Left cardiac atrium (tissue), 4 donors: ENCODE results near the gene C2orf92. TPM values are rescaled to one million over a fixed set of nuclear protein-coding genes. Genes with fewer than 3 reads are reported as not detected.
A peak's percentile ranks its signal among the peaks of the same experiment; 100 is the strongest.
"Not testable (repeated sequence)": the region's sequence is repeated elsewhere in the genome, so short reads cannot be mapped to it uniquely, and the experiment has no call there.

Experiments used
- ATAC-seq, 2 donors: fragments of 200-7000 bp; cut with Tn5 transposase; one replicate each; pipeline ENCODE4 v1.9.1; 2020; ENCODE audit warnings: mild to moderate bottlenecking in 2 of 2, moderate library complexity in 2 of 2
- DNase-seq: peaks from one replicate; pipeline ENCODE4 v3.0.0-alpha.2; 2020
- intact Hi-C, 2 donors: fragments of 100-400 bp; cut with DNase I; formaldehyde crosslinking; loops; one replicate each; pipeline versions ENCODE4 v1.14.1 to v1.15.1; 2022 to 2023
- total RNA-seq, 2 donors: library from RNA; stranded (reverse); fragmentation: NEBNext Ultra II Directional; extraction: Animal tissue kit (Norgen Biotek cat#: 25700); gene quantifications; one replicate each; pipeline ENCODE4 v1.2.1, GENCODE V29; 2021
- donor health status: DM: no; HTN: yes; CAD: no.
- donor health status: DM: no; HTN: yes; CAD: no; lungs with severe emphysema.
- donor health status: DM: yes; HTN: yes; CAD: no.
- donor health status: Dilated cardiomyopathy.

The C2orf92 gene
- total RNA-seq, 2 donors from 2014 or later: 2.7 to 3.9 TPM

GRCh38 chr2:97658691-97659157 lies 10.8 kb upstream of the C2orf92 start:
- intact Hi-C loops: no loop called here
- DNase-seq (no peak), ATAC-seq (no peak)

- intact Hi-C loops: no loop called here
- DNase-seq: no peak
- ATAC-seq: no peak
Observed at GRCh38 chr2:97659256-97660043, 10.1 kb upstream of the C2orf92 start.

GRCh38 chr2:97660044-97660774 lies 9.3 kb upstream of the C2orf92 start:
- intact Hi-C loops: no loop called here
- ATAC-seq (no peak), DNase-seq (no peak)

- intact Hi-C loops: no loop called here
- ATAC-seq: no peak
- no peak for DNase-seq
Observed at GRCh38 chr2:97660775-97661389, 8.6 kb upstream of the C2orf92 start.

- intact Hi-C loops: loop anchor here in 1 of 2 donors (2.0 kb wide), 1 partner anchor 17 kb away; no protein-coding TSS in a partner anchor
- DNase-seq (no peak), ATAC-seq (no peak)
Observed at GRCh38 chr2:97661927-97662326, 7.6 kb upstream of the C2orf92 start.

DNA sequence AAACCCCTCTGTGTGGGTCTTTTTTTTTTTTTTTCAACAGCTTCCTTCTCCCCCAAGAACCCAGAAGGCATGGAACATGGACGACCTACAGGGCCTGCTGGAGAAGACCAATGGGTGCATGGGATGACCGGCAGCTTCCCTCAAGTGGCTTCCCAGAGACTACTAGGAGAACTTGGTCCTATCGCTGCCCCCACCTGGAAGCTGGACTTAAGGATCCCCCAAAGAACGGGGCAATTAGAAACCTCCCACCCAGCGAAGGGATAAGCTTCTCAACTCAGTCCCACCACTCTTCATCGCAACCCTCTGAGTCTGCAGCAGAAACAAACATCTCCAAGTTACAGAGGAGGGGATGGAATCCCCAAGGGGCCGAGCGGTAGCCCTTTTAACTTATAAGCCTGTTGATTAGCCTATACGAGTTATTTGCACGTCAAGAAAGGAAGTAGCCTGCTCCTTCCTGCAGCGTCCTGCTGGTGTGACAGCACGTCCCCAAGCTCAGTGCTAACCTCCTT lies 7.1 kb upstream of the C2orf92 start:
- intact Hi-C loops: loop anchor here in 1 of 2 donors (2.0 kb wide), 1 partner anchor 18 kb away; no protein-coding TSS in a partner anchor
- ATAC-seq: no peak

GRCh38 chr2:97662895-97663625 lies 6.5 kb upstream of the C2orf92 start:
- peak; percentile 43 to 45 for ATAC-seq
- DNase-seq: peak; percentile 83
- intact Hi-C loops: loop anchor here in 1 of 2 donors (2.0 kb wide), 1 partner anchor 18 kb away; no protein-coding TSS in a partner anchor

More for the DNA sequence above, 7.1 kb upstream of the C2orf92 start:
- DNase-seq: no peak

GRCh38 chr2:97663626-97663961 lies 5.9 kb upstream of the C2orf92 start:
- no peak for ATAC-seq
- intact Hi-C loops: loop anchor here in 1 of 2 donors (2.0 kb wide), 1 partner anchor 19 kb away; no protein-coding TSS in a partner anchor
- no peak for DNase-seq

DNA sequence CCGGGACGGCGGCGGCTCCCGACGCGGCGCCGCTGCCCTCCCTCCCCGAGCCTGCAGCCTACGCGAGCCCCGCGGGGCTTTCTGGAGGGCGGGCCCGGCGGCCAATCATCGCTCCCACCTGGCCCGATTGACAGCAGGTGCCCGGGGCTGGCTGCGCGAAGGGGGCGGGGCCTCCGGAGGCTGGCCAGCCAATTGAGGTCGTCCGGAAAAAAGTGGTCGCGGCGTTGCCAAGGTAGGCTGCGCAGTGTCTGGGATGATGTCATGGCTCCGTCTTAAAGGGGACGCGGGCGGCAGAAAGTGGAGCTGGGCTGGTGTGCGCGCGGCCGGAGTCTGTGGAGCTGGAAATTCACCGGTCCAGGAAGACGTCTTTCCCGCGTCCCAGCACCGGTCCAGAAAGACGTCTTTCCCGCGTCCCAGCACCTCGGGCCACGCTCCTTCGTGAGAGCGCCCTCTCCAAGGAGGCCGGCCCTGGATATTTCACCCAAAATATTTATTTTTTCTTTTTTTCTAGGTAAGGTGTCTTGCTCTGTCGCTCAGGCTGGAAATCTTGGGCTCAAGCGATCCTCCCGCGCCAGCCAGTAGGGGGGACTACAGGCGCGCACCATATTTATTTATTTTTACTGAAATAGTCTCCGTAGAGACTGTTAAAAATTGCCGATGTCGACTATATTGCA lies 5.4 kb upstream of the C2orf92 start, which contains the start of gene ACTR1B:
TSS of gene ACTR1B (minus strand) at position 83 of the 674 bp plus-strand sequence. CDS start 154 bp downstream, outside the sequence.
- intact Hi-C loops: loop anchor here in 1 of 2 donors (2.0 kb wide), 2 partner anchors 19 to 31 kb away; no protein-coding TSS in a partner anchor
- DNase-seq (peak; percentile 98), ATAC-seq (peak; percentile 95 to 96)

DNA sequence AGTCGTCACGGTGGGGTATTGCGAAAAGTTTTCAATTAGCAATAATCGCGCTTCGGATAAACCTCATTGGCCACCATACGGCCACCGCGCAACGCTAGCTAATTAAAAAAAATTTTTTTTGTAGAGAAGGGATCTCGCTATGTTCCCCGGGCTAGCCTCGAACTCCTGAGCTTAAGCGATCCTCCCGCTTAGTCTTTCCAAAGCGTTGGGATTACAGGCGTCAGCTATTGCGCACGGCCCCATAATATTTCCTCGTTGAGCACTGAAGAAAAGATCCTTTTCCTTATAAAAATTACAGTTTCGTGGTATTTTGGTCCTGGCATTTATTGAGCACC lies 4.9 kb upstream of the C2orf92 start:
- DNase-seq (no peak), ATAC-seq (no peak)
- intact Hi-C loops: loop anchor here in 1 of 2 donors (2.0 kb wide), 1 partner anchor 30 kb away; no protein-coding TSS in a partner anchor

DNA sequence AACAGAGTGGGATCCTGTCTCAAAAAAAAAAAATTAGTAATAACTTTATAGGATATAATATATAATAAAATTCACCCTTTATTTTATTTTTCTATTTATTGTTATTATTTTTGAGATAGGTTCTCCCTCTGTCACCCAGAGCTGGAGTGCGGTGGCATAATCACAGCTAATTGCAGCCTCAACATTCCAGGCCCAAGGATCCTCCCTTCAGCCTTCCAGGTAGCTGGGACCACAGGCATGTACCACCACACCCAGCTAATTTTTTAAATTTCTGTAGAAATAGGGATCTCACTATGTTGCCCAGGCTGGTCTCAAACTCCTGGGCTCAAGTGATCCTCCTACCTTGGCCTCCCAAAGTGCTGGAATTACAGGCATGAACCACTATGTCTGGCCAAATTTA lies 958 bp downstream of the C2orf92 start:
- DNase-seq: no peak
- no peak for ATAC-seq
- intact Hi-C loops: no loop called here

DNA sequence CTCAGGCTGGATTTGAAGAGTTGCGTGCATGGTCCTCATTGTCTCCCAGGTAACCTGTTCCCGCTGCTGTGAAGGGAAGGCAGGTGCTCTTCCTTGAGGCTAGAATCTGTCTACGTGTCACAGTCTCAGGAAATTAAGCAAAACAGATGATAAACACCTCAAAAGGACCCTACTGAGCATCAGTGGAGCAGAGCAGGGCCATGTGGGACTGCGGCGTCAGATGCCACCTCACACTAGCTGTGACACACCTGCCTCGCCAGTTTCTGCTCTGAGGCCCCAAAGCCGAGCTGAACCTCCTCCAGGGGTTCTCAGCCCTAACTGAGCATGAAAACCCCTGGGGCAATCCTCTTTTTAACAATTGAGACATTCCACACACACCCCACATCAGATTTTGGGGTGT lies 2.0 kb downstream of the C2orf92 start:
- intact Hi-C loops: no loop called here
- no peak for DNase-seq
- ATAC-seq: no peak

DNA sequence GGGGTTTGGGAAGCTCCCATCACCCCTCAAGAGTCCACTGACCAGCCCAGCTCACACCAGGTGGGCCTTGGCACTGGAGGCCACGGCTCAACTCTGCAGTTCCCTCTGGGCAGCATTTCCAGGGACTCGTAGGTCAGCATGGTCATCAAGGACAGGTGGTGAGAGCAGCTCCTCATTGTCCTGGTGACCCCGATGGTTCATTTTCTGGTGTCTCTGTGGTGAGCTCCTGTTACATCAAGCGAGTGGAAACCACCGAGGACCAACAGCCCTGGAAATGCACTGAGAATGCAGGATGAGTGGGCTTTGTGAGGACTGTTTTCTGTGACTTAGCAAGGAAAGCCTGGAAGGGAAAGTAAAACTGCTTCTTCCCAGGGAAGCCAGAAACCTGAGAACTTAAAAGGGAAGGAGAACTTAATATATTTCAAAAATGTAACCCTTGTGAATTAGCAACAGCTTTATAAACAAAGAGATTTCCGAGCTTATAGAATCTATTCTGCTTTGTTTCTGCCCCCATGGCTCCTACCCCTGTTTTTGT lies 3.2 kb downstream of the C2orf92 start:
- ATAC-seq, DNase-seq, intact Hi-C loops: not testable (repeated sequence)

GRCh38 chr2:97673182-97673914 lies 3.8 kb downstream of the C2orf92 start:
- ATAC-seq (no peak), DNase-seq (no peak)
- intact Hi-C loops: no loop called here

GRCh38 chr2:97673915-97674283 lies 4.4 kb downstream of the C2orf92 start:
- ATAC-seq (no peak), DNase-seq (no peak)
- intact Hi-C loops: no loop called here

- ATAC-seq (no peak), DNase-seq (no peak)
- intact Hi-C loops: no loop called here
Observed at GRCh38 chr2:97675430-97676113, 6.1 kb downstream of the C2orf92 start.

DNA sequence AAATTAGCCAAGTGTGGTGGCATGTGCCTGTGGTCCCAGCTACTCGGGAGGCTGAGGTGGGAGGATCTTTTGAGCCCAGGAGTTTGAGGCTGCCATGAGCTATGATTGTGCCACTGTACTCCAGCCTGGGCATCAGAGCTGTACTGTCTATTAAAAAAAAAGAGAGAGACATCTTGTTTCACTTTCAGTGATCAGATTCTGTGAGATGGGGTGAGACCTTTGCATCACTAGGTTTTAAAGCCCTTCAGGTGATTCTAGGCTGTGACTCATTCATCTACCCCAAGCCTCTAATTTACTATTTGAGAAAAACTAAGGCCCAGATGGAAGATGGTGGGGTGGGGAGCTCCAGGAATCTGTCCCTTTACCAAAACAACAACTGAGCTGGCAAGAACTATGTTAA lies 7.1 kb downstream of the C2orf92 start:
- intact Hi-C loops: no loop called here

More for the DNA sequence above, 7.1 kb downstream of the C2orf92 start:
- DNase-seq: no peak
- ATAC-seq: no peak
